ENCODE measurements around the gene MGAT4D. TPM values are rescaled to one million over a fixed set of nuclear protein-coding genes. Genes with fewer than 3 reads are reported as not detected.

The MGAT4D gene
- total and polyA plus RNA-seq, 10 of the 15 experiments (the other 5 are each of a cell fraction or from before 2014, with no cell fraction given): not detected

DNA sequence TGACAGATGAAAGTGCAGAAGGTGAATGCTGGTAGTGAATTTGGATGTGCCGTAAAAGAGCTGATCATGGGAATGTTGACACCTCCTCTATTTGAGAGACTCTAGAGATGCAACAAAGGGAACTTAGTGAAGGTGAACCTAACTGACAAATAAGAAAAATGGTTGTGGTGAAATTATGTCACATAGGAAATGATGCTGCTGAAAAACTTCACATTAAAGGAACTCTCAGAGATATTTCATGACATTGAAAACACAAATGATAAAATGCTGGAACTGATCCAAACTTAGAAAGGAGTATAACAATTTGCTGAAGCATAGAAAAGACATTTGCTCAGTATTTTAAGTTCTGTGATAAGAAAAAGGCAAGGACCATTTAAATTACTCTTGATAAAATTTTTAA is 31.9 kb downstream of the MGAT4D start (continued):
- TF ChIP-seq, protein P1, sequence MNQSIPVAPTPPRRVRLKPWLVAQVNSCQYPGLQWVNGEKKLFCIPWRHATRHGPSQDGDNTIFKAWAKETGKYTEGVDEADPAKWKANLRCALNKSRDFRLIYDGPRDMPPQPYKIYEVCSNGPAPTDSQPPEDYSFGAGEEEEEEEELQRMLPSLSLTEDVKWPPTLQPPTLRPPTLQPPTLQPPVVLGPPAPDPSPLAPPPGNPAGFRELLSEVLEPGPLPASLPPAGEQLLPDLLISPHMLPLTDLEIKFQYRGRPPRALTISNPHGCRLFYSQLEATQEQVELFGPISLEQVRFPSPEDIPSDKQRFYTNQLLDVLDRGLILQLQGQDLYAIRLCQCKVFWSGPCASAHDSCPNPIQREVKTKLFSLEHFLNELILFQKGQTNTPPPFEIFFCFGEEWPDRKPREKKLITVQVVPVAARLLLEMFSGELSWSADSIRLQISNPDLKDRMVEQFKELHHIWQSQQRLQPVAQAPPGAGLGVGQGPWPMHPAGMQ (IDR thresholded peaks at IDR 0.05; ENCODE audit: borderline replicate concordance): no peak
- TF ChIP-seq, protein P2, sequence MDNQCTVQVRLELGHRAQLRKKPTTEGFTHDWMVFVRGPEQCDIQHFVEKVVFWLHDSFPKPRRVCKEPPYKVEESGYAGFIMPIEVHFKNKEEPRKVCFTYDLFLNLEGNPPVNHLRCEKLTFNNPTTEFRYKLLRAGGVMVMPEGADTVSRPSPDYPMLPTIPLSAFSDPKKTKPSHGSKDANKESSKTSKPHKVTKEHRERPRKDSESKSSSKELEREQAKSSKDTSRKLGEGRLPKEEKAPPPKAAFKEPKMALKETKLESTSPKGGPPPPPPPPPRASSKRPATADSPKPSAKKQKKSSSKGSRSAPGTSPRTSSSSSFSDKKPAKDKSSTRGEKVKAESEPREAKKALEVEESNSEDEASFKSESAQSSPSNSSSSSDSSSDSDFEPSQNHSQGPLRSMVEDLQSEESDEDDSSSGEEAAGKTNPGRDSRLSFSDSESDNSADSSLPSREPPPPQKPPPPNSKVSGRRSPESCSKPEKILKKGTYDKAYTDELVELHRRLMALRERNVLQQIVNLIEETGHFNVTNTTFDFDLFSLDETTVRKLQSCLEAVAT (IDR thresholded peaks at IDR 0.05): no peak
- no peak for TF ChIP-seq MTA3 (IDR thresholded peaks at IDR 0.05; ENCODE audit: borderline replicate concordance, low read length)
- TF ChIP-seq, protein P3, sequence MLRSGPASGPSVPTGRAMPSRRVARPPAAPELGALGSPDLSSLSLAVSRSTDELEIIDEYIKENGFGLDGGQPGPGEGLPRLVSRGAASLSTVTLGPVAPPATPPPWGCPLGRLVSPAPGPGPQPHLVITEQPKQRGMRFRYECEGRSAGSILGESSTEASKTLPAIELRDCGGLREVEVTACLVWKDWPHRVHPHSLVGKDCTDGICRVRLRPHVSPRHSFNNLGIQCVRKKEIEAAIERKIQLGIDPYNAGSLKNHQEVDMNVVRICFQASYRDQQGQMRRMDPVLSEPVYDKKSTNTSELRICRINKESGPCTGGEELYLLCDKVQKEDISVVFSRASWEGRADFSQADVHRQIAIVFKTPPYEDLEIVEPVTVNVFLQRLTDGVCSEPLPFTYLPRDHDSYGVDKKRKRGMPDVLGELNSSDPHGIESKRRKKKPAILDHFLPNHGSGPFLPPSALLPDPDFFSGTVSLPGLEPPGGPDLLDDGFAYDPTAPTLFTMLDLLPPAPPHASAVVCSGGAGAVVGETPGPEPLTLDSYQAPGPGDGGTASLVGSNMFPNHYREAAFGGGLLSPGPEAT (IDR thresholded peaks at IDR 0.05; ENCODE audit: low read depth): no peak
- TF ChIP-seq, protein P4, sequence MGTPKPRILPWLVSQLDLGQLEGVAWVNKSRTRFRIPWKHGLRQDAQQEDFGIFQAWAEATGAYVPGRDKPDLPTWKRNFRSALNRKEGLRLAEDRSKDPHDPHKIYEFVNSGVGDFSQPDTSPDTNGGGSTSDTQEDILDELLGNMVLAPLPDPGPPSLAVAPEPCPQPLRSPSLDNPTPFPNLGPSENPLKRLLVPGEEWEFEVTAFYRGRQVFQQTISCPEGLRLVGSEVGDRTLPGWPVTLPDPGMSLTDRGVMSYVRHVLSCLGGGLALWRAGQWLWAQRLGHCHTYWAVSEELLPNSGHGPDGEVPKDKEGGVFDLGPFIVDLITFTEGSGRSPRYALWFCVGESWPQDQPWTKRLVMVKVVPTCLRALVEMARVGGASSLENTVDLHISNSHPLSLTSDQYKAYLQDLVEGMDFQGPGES (IDR thresholded peaks at IDR 0.05): no peak
- TF ChIP-seq, protein P5, sequence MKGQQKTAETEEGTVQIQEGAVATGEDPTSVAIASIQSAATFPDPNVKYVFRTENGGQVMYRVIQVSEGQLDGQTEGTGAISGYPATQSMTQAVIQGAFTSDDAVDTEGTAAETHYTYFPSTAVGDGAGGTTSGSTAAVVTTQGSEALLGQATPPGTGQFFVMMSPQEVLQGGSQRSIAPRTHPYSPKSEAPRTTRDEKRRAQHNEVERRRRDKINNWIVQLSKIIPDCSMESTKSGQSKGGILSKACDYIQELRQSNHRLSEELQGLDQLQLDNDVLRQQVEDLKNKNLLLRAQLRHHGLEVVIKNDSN (IDR thresholded peaks at IDR 0.05; ENCODE audit: borderline replicate concordance, extremely low read length, insufficient read depth, low read depth, low read length): no peak
- no peak for TF ChIP-seq KLF5 (IDR thresholded peaks at IDR 0.05; ENCODE audit: partially characterized antibody)
